IMR-90 (cell line): ENCODE data around the gene MOB2. TPM values are rescaled to one million over a fixed set of nuclear protein-coding genes. Genes with fewer than 3 reads are reported as not detected.

ENCODE experiments used
- ATAC-seq: fragments of 200-7000 bp; cut with Tn5 transposase; 2 replicates; pipeline ENCODE4 v1.9.1; 2020; ENCODE audit warnings: low read depth, mild to moderate bottlenecking, moderate library complexity
- BruUV-seq: library from RNA; stranded (reverse); fragments of 400-500 nt; replicated peaks from 2 replicates; lab custom pipeline; 2021; lab: Mats Ljungman, UMichigan
- CTCF ChIA-PET: fragments of 300-600 bp; formaldehyde crosslinking; extraction: SDS; loops from one replicate; lab custom pipeline; 2021; ENCODE audit warnings: antibody characterized with exemption; lab: Yijun Ruan, JAX
- POLR2A ChIA-PET: fragments of 300-600 bp; sonication (Branson Sonifier 250); formaldehyde crosslinking; loops from one replicate; lab custom pipeline; 2022; ENCODE audit warnings: antibody characterized with exemption; ENCODE audit not compliant: unreplicated experiment; lab: Charles Lee
- DNase-seq: peaks from one replicate; pipeline ENCODE4 v3.0.0; 2013
- H2AFZ ChIP-seq: replicated peaks from 2 replicates; pipeline ENCODE3; 2013; ENCODE audit warnings: low read length, mild to moderate bottlenecking; ENCODE audit not compliant: poor library complexity
- H2AK5ac ChIP-seq: 2 replicates; pipeline ENCODE4 v1.6.1; 2013; ENCODE audit warnings: low read depth, low read length, inconsistent platforms
- H2AK9ac ChIP-seq: replicated peaks from 2 replicates; pipeline ENCODE3; 2013; ENCODE audit warnings: mild to moderate bottlenecking, low read depth, low read length, moderate library complexity; ENCODE audit not compliant: poor library complexity
- H2BK120ac ChIP-seq: 2 replicates; pipeline ENCODE4 v1.6.1; 2013; ENCODE audit warnings: low read depth, low read length, inconsistent platforms
- H2BK15ac ChIP-seq: 3 replicates; pipeline ENCODE4 v1.6.1; 2013; ENCODE audit warnings: low read depth, low read length, inconsistent platforms
- H2BK20ac ChIP-seq: 2 replicates; pipeline ENCODE4 v1.6.1; 2013; ENCODE audit warnings: low read depth, mild to moderate bottlenecking, inconsistent platforms, low read length, moderate library complexity
- H2BK5ac ChIP-seq: 2 replicates; pipeline ENCODE4 v1.6.1; 2013; ENCODE audit warnings: mild to moderate bottlenecking, low read depth, low read length, inconsistent platforms; ENCODE audit not compliant: poor library complexity, severe bottlenecking
- H3K14ac ChIP-seq: replicated peaks from 2 replicates; pipeline ENCODE4 v1.6.1; 2013; ENCODE audit warnings: low read depth, low read length, inconsistent platforms
- H3K18ac ChIP-seq: 2 replicates; pipeline ENCODE4 v1.6.1; 2013; ENCODE audit warnings: low read depth, low read length, control low read depth
- H3K23ac ChIP-seq: 2 replicates; pipeline ENCODE4 v1.6.1; 2013; ENCODE audit warnings: low read depth, low read length, inconsistent platforms
- H3K27ac ChIP-seq: 2 replicates; pipeline ENCODE4 v1.5.1; 2013; ENCODE audit warnings: mild to moderate bottlenecking, control low read depth, low read length; ENCODE audit not compliant: insufficient read depth
- H3K27me3 ChIP-seq: 2 replicates; pipeline ENCODE4 v1.6.1; 2013; ENCODE audit warnings: low read length; ENCODE audit not compliant: control insufficient read depth, insufficient read depth
- H3K36me3 ChIP-seq: 2 replicates; pipeline ENCODE4 v1.6.1; 2013; ENCODE audit warnings: low read length, mixed read lengths; ENCODE audit not compliant: control insufficient read depth, insufficient read depth
- H3K4ac ChIP-seq: 2 replicates; pipeline ENCODE4 v1.6.1; 2013; ENCODE audit warnings: low read depth, low read length, inconsistent platforms
- H3K4me1 ChIP-seq: 2 replicates; pipeline ENCODE4 v1.6.1; 2013; ENCODE audit warnings: low read length, mixed read lengths; ENCODE audit not compliant: control insufficient read depth, insufficient read depth
- H3K4me2 ChIP-seq: 2 replicates; pipeline ENCODE4 v1.6.1; 2013; ENCODE audit warnings: low read depth, mild to moderate bottlenecking, control low read depth, low read length, moderate library complexity
- H3K4me3 ChIP-seq: 2 replicates; pipeline ENCODE4 v1.5.1; 2013; ENCODE audit warnings: low read depth, mild to moderate bottlenecking, control low read depth, low read length, moderate library complexity; ENCODE audit not compliant: insufficient read depth
- H3K56ac ChIP-seq: 2 replicates; pipeline ENCODE4 v1.6.1; 2013; ENCODE audit warnings: low read length, inconsistent platforms; ENCODE audit not compliant: insufficient read depth; ENCODE audit errors: extremely low read depth
- H3K79me1 ChIP-seq, 2 experiments: 2 replicates each; pipeline ENCODE4 v1.6.1; 2013; ENCODE audit warnings: low read length in 2 of 2, inconsistent platforms in 1 of 2, low read depth in 1 of 2
- H3K9ac ChIP-seq: 2 replicates; pipeline ENCODE4 v1.6.1; 2013; ENCODE audit warnings: low read depth, low read length, control low read depth
- H3K9me1 ChIP-seq: 2 replicates; pipeline ENCODE4 v1.6.1; 2013; ENCODE audit warnings: low read length, inconsistent platforms; ENCODE audit not compliant: insufficient read depth
- H3K9me3 ChIP-seq: 2 replicates; pipeline ENCODE4 v1.6.1; 2013; ENCODE audit warnings: low read length; ENCODE audit not compliant: control insufficient read depth, insufficient read depth
- H4K20me1 ChIP-seq: 2 replicates; pipeline ENCODE4 v1.6.1; 2013; ENCODE audit warnings: low read length, inconsistent platforms; ENCODE audit not compliant: insufficient read depth
- H4K5ac ChIP-seq: 2 replicates; pipeline ENCODE4 v1.6.1; 2013; ENCODE audit warnings: mild to moderate bottlenecking, low read depth, low read length, control low read depth
- H4K8ac ChIP-seq, 2 experiments: 2 replicates each; pipeline ENCODE4 v1.6.1; 2013; ENCODE audit warnings: low read depth in 2 of 2, low read length in 2 of 2, control low read depth in 1 of 2, inconsistent platforms in 1 of 2
- H4K91ac ChIP-seq: 2 replicates; pipeline ENCODE4 v1.6.1; 2013; ENCODE audit warnings: low read depth, low read length, inconsistent platforms; ENCODE audit not compliant: insufficient read depth
- CHD1 ChIP-seq: IDR thresholded peaks from 2 replicates; pipeline ENCODE4 v1.6.1; 2012; ENCODE audit warnings: low read depth, low read length, improper control_type of control experiment
- MAFK ChIP-seq: IDR thresholded peaks from 2 replicates; pipeline ENCODE4 v1.6.1; 2012; ENCODE audit warnings: low read depth, low read length, improper control_type of control experiment
- MAZ ChIP-seq: IDR thresholded peaks from 2 replicates; pipeline ENCODE4 v1.6.1; 2012; ENCODE audit warnings: low read depth, mild to moderate bottlenecking, low read length, improper control_type of control experiment, moderate library complexity, borderline replicate concordance
- NFE2L2 ChIP-seq: fragments of 150-350 bp; IDR thresholded peaks from 2 replicates; pipeline ENCODE4 v1.6.1; 2016; ENCODE audit warnings: low read depth, mild to moderate bottlenecking, low read length
- RAD21 ChIP-seq: IDR thresholded peaks from 2 replicates; pipeline ENCODE4 v1.6.1; 2012; ENCODE audit warnings: low read length, improper control_type of control experiment
- RCOR1 ChIP-seq: IDR thresholded peaks from 2 replicates; pipeline ENCODE4 v1.6.1; 2012; ENCODE audit warnings: mild to moderate bottlenecking, low read length, improper control_type of control experiment; ENCODE audit not compliant: insufficient replicate concordance
- RFX5 ChIP-seq: IDR thresholded peaks from 2 replicates; pipeline ENCODE4 v1.8.0; 2012; ENCODE audit warnings: low read depth, mild to moderate bottlenecking, low read length, moderate library complexity
- SMC3 ChIP-seq: fragments of 150-350 bp; IDR thresholded peaks from 2 replicates; pipeline ENCODE4 v1.6.1; 2016; ENCODE audit warnings: low read depth, mild to moderate bottlenecking, antibody characterized with exemption, low read length, moderate library complexity
- WGBS, 2 experiments: methylation state at CpG; one replicate each; pipeline versions ENCODE4 v1.1.5 to v1.1.7; 2013; ENCODE audit warnings: missing lambda C conversion rate in 2 of 2; ENCODE audit not compliant: insufficient read length in 1 of 2; ENCODE audit errors: extremely low coverage in 2 of 2; 5-methylcytosine and 5-hydroxymethylcytosine counted together
- dilution Hi-C: fragments of 300-500 bp; cut with HindIII; formaldehyde crosslinking; loops from one replicate; pipeline ENCODE4 v1.14.3; 2018; ENCODE audit warnings: low sequenced_read_pairs; ENCODE audit not compliant: unreplicated experiment
- in situ Hi-C: fragments of 300-500 bp; cut with MboI; formaldehyde crosslinking; loops from 3 replicates; pipeline ENCODE4 v1.14.3; 2019; ENCODE audit warnings: low sequenced_read_pairs, inconsistent platforms, mixed read lengths
- intact Hi-C: fragments of 100-400 bp; cut with micrococcal nuclease; formaldehyde crosslinking; loops from 2 replicates; pipeline ENCODE4 v1.10.0; 2022
- polyA plus RNA-seq, 3 experiments: library from polyadenylated mRNA; depleted of rRNA; stranded (reverse); fragments of >200 nt; gene quantifications; 2 replicates each; pipeline ENCODE4 v1.2.3, GENCODE V29; 2012; ENCODE audit warnings: low replicate concordance in 1 of 3
- total RNA-seq: library from RNA; depleted of rRNA; stranded (reverse); fragments of >200 nt; gene quantifications from 2 replicates; pipeline ENCODE4 v1.2.3, GENCODE V29; 2012
- TF ChIP-seq, protein P1 (sequence below): fragments of 150-350 bp; IDR thresholded peaks from 2 replicates; pipeline ENCODE4 v1.6.1; 2016; ENCODE audit warnings: low read depth, mild to moderate bottlenecking, low read length, moderate library complexity, borderline replicate concordance

The MOB2 gene
- total and polyA plus RNA-seq, 2 of the 4 experiments (the other 2 are of a cell fraction): 23.7 to 36.2 TPM

DNA sequence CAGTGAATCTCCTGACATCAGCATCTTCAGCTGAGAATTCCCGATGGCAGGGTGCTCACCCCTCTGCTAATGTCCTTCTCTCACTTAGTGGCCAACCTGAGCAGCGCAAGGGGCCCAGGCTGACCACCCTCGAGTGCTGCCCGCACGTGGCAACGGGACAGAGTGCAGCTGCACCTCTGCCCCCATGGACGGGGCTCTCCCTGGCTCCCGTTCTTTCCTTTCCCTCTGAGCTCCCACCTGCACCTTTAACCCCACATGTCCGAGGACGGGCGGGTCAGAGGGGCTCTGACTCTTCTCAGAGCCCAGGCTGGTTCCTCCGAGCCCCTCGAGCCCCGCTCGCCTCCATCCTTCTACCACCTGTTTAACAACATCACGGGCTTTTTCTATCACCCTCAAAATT is 19.8 kb downstream of the MOB2 start:
- H2BK5ac ChIP-seq: no peak overlapping the region
- no peak overlapping the region for H3K14ac ChIP-seq
- H3K36me3 ChIP-seq: peaks cover 13% of the 10 kb centered on the region; the same call in 1 of the 2 replicates
- ChIA-PET CTCF (no interaction called here), POLR2A (no interaction called here)
- 75% methylated on average over 4 of the region's 16 CpGs; no CpG with 5 or more reads in 1 of the 2 experiments for WGBS, 2 experiments
- no peaks in the 10 kb centered on the region for H3K9me3 ChIP-seq
- H3K4me1 ChIP-seq: no peaks in the 10 kb centered on the region
- ATAC-seq (no peak), DNase-seq (no peak)
- H3K27ac ChIP-seq: no peak overlapping the region
- H4K5ac ChIP-seq: no peak overlapping the region
- no peak overlapping the region for H4K8ac ChIP-seq
- no peaks in the 10 kb centered on the region for H3K27me3 ChIP-seq
- in situ Hi-C loops (no loop called here), intact Hi-C loops (no loop called here), dilution Hi-C loops (no loop called here)
- BruUV-seq: no TSS peak
- no peak overlapping the region for H3K4ac ChIP-seq
- H3K79me1 ChIP-seq: no peaks in the 10 kb centered on the region
- H3K18ac ChIP-seq: no peak overlapping the region
- no peak overlapping the region for H2AFZ ChIP-seq
- no peaks in the 10 kb centered on the region; the same call in 1 of the 2 replicates for H4K20me1 ChIP-seq
- no peak overlapping the region for H3K9ac ChIP-seq
- H2AK5ac ChIP-seq: no peak overlapping the region
- H3K9me1 ChIP-seq: no peaks in the 10 kb centered on the region
- no peak overlapping the region for H2BK120ac ChIP-seq
- no peak overlapping the region for H3K56ac ChIP-seq
- TF ChIP-seq MAZ (no peak), CHD1 (no peak), RFX5 (no peak), RCOR1 (no peak), MAFK (no peak), NFE2L2 (no peak), RAD21 (no peak), SMC3 (no peak)
- TF ChIP-seq, protein P1, sequence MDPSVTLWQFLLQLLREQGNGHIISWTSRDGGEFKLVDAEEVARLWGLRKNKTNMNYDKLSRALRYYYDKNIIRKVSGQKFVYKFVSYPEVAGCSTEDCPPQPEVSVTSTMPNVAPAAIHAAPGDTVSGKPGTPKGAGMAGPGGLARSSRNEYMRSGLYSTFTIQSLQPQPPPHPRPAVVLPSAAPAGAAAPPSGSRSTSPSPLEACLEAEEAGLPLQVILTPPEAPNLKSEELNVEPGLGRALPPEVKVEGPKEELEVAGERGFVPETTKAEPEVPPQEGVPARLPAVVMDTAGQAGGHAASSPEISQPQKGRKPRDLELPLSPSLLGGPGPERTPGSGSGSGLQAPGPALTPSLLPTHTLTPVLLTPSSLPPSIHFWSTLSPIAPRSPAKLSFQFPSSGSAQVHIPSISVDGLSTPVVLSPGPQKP: no peak
- no peak overlapping the region for H3K4me3 ChIP-seq
- H3K4me2 ChIP-seq: no peak overlapping the region
- no peak overlapping the region for H4K91ac ChIP-seq
- H2AK9ac ChIP-seq: no peak overlapping the region
- H3K23ac ChIP-seq: no peak overlapping the region
- no peak overlapping the region for H2BK15ac ChIP-seq
- no peak overlapping the region for H2BK20ac ChIP-seq
